Germinal center (tissue), 1 donor: ENCODE measurements around the gene ALAD.
"Not testable (repeated sequence)": the region's sequence is repeated elsewhere in the genome, so short reads cannot be mapped to it uniquely, and the experiment has no call there.

Experiments used
- DNase-seq: peaks from one replicate; pipeline ENCODE4 v3.0.0; 2012; ENCODE audit warnings: mixed read lengths, low spot score

ALAD gene

GRCh38 chr9:113398796-113399195 lies 2.3 kb downstream of the ALAD start:
- DNase-seq = no peak

DNA sequence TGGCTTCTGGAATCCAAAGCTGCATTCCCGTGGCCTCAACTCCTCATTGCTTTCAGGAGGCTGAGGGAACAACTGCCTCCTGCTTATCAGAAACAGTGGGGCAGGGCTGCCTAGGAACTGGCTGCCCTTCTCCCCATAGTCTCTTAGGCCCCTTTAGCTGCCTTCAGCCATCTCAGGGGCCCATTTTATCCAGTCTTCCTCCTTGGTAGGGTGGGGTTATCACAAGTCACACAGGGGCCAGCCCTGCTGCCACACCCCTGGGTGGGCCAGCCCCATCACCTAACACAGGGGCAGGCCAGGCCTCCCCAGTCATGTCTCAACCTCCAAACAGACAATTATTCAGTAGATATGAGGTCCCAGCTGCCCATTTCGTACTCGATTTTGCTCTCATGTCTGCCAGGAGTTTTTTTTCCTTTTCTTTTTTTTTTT lies 3.9 kb downstream of the ALAD start:
- no peak for DNase-seq

GRCh38 chr9:113395000-113395861 lies 5.9 kb downstream of the ALAD start:
- DNase-seq = no peak

DNA sequence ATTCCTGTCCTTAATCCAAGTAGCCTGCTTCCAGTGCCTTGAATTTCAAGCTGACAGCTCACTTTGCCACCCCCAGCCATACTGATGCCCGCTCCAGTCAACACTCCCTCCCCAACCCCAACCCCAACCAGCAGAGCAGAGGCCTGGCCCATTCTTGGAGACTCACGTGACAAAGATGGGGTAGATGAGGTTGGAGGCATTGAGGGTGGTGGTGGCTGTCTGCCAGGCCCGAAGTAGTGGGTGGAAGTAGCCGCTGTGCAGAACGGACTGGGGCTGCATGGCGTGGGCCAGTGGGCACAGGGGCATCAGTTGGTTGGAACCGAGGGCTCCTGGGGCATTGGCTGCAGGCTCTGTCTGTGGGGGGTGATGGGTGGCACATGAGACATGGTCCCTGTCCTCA lies 7.8 kb downstream of the ALAD start:
- DNase-seq = no peak

DNA sequence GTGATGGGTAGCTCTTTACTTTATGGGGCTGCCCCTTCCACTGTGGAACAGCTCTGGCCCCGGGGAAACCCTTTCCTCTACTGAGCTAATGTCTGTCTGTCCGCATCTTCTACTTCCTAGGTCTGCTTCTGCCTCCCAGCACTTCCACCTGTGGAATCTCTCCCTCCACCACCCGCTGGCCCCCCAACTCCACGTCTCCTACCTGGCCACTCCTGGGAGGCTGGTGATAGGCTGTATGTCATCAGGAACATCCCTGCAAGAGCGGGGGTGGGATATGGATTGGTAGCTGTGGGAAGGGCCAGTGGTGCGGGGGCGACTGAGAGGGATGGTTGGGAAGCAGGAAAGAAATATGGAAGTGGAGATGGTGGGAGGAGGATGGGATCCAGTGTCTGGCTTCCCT lies 9.2 kb downstream of the ALAD start:
- DNase-seq = no peak

- no peak for DNase-seq
Measured at GRCh38 chr9:113390192-113390960, 10.7 kb downstream of the ALAD start.

GRCh38 chr9:113389451-113389850 lies 11.6 kb downstream of the ALAD start:
- no peak for DNase-seq

DNA sequence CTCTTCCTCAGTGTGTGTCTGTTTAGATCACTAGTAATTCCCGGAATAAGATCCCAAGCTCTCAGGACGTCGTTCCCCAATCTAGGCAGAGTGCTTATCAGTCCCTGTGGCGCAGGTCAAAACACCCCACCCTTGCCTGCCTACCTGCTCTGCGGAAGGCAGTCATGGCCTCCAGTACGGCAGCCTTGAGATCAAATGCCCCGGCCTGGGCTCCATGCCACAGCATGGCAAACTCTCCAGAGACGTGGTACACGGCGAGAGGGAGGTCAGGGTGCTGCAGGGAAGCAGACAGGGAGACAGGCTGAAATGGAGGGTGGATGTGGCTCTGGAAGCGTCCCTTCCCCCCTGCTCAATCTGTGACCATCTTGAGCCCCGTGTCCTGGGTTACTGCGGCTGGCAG lies 12.3 kb downstream of the ALAD start:
- no peak for DNase-seq

DNA sequence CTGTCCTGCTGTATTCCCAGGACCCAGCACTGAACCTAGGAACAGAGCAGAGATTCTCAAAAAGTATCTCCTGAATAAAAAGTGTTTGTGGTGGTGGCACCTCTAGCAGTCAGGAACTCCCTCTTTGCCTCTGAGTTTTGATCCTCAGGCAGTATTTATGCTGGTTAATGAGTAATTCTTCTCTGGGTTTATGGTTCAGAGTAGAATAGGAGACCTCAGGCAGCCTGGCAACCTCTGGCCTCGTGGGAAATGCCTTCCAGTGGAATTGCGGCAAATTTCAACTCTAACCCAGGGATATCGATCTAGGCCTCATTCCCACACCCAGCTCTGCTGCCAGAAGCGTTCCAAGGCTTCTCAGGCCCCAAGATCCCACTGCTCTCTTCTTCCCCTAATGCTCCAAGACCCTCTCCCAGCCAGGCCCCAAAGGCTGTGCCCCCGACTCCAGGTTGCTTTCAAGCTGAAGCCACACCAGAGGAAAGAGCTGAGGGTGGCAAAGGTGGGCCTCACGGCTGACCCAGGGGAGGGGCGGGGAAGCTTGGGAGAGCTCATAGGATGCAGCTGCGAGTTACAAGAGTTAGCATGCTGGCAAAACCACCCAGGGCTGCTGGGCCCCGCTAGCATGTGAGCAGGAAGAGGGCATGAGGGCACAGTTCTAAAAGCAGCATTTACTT lies 13.4 kb downstream of the ALAD start:
- no peak for DNase-seq

DNA sequence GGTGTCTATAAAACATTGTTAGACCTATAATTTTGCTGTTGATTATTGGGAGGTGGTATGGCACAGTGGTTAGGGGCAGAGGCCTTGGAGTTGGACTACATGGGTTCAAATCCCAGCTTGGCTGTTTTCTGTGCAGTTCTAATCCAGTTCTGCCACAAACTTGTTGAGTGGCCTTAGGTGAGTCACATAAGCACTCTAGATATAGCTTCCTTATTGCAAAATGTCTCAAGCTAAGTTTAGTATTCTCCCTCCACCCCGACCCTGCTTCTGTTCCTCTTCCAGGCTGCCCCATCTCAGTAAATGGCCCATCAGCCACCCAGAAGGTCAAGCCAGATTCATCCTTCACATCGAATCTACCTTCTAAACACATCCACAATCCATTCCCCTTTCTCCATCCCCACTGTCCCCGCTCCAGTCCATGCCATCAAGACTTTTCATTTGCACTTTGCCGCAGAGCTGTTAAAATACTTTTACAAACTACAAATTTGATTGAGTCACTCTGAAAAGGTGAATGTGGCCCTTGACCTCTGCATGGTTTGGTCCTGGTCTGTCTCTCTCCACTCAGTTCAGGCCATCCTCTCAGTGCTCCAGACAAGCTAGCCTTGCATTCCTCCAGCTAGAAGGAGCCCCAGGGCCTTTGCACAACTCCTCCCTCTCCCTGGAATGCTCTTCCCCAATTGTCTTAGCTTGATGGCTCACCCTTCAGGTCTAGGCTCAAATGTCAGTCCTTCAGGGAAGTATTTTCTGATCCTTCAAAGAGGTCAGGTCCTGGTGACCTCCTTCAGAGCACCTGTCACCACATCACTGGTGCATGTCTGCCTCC lies 14.3 kb downstream of the ALAD start:
- no peak for DNase-seq

DNA sequence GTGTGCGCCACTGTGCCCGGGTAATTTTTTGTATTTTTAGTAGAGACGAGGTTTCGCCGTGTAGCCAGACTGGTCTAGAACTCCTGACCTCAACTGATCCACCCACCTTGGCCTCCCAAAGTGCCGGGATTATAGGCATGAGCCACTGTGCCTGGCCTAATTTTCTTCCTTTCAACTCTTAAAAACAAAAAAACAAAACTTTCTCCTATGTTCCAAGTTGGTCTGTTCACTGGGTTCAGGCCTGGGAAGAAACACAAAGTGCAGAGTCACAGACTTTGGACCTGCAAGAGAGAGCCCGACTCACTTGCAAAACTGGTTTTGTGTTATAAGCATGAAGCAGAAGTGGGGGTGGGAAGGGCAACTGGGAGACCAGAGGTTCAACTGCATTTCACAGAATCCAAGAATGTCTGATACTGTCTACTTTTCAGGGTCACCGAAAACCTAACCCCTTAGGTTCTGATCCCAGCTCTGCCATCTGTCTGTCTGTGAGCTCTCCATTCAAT lies 19.1 kb downstream of the ALAD start:
- no peak for DNase-seq

DNA sequence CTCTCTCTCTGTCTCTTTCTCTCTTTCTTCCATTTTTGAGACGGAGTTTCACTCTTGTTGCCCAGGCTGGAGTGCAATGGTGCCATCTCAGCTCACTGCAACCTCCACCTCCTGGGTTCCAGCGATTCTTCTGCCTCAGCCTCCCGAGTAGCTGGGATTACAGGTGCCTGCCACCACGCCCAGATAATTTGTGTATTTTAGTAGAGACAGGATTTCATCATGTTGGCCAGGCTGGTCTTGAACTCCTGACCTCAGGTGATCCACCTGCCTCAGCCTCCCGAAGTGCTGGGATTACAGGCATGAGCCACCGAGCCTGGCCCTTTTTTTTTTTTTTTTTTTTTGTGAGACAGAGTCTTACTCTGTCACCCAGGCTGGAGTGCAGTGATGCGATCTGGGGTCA lies 19.6 kb downstream of the ALAD start:
- not testable (repeated sequence) for DNase-seq

DNA sequence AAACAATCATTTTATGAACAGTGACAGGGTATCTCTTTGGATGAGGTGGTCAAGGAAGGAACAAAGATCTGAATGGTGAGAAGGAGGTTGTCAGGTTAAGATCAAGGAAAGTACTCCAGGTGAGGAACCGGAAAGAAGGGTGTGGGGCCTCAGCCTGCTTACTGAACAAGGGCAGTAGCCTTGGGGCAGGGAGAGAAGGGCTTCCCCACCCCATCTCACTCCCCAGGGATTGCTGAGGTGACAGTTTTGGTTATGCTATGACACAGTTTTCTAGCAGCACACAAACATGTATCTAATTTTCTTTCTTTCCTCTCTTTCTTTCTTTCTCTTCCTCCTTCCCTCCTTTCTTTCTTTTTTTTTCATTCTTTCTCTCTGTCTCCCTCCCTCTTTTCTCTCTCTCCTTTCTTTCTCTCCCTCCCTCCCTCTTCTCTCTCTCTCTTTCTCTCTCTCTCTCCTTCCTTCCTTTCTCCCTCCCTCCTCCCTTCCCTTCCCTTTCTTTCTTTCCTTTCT lies 20.2 kb downstream of the ALAD start:
- no peak for DNase-seq

GRCh38 chr9:113379829-113380210 lies 21.3 kb downstream of the ALAD start:
- DNase-seq = not testable (repeated sequence)

- not testable (repeated sequence) for DNase-seq
Measured at GRCh38 chr9:113379094-113379828, 21.8 kb downstream of the ALAD start.

DNA sequence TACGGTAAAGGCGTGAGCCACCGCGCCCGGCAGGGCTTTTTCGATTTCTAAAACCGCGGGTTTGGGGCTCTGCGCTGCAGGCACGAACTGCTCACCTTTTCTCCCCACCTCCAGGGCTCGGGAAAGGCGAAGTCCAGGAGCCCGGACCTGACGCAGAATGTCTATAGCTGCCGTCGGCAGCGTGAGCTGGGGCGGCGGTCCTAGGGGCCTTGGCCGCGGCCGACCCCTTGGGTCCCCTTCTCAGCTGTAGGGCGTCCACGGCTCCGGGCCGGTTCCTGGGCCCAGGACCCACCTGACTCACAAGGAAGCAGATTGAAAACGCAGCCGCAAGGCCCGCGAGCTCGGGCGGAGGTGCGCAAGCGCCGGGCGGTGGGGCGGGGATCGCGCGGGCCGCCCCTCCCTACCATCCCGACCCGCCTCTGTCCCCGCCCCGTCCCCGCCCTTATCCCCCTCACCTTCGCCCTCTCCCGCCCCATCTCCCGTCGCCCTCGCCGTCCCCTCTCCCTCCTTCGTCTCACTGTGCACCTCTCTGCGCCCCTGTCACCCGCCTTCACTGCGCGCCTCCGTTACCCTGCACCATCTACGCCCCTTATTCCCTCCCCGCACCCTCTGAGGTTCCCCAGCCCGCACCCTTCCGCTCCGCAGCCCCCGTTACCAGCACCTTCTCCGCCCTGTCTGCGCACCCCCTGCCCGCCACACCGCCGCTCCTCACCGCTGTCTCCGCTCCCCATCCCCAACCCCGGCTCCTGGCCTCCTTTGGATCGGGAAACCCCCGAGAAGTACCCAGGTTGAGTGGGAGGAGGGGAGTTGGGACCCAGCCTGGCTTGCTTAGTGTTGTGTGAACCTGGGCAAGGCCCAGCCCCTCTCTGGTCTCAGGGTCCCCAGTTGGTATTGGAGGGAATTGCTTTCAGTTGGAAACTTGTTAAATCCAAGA lies 24.2 kb downstream of the ALAD start, which contains the start of gene HDHD3:
Gene HDHD3, minus strand, starts transcription at position 353 of the 934 bp plus-strand sequence. CDS start 2,632 bp downstream, outside the sequence.
- DNase-seq = peak; percentile 96

GRCh38 chr9:113375057-113376023 lies 25.7 kb downstream of the ALAD start:
- DNase-seq = no peak
